Heart left ventricle (tissue), 16 donors: ENCODE data around the gene TMEM132D. TPM values are rescaled to one million over a fixed set of nuclear protein-coding genes. Genes with fewer than 3 reads are reported as not detected.

ENCODE experiments used
- ATAC-seq, 4 donors: fragments of 200-7000 bp; cut with Tn5 transposase; one replicate each; pipeline ENCODE4 v1.9.1; 2020 to 2022; ENCODE audit warnings: moderate library complexity in 4 of 4, mild to moderate bottlenecking in 3 of 4, moderate number of reproducible peaks in 1 of 4
- DNase-seq, 5 donors: peaks; one replicate each; pipeline ENCODE4 v3.0.0-alpha.2; 2020
- H3K27ac ChIP-seq, 12 donors: fragments of 200-600 bp; sonication (generic) in 4 of 12; one replicate each; pipeline versions ENCODE4 v1.5.0 to v1.8.0; 2016 to 2022; ENCODE audit warnings: mild to moderate bottlenecking in 2 of 12
- H3K27me3 ChIP-seq, 9 donors: fragments of 200-600 bp; sonication (generic) in 2 of 9; one replicate each; pipeline versions ENCODE4 v1.5.1 to v1.8.0; 2016 to 2022; ENCODE audit warnings: mild to moderate bottlenecking in 3 of 9
- H3K36me3 ChIP-seq, 9 donors: fragments of 200-600 bp; sonication (generic) in 2 of 9; one replicate each; pipeline versions ENCODE4 v1.5.0 to v1.8.0; 2018 to 2022; ENCODE audit warnings: mild to moderate bottlenecking in 2 of 9
- H3K4me1 ChIP-seq, 12 donors: fragments of 200-600 bp; sonication (generic) in 4 of 12; one replicate each; pipeline versions ENCODE4 v1.5.0 to v1.8.0; 2016 to 2022; ENCODE audit warnings: mild to moderate bottlenecking in 3 of 12
- H3K4me3 ChIP-seq, 12 donors: fragments of 200-600 bp; sonication (generic) in 4 of 12; one replicate each; pipeline versions ENCODE4 v1.5.0 to v1.8.0; 2017 to 2022; ENCODE audit warnings: mild to moderate bottlenecking in 9 of 12, moderate library complexity in 4 of 12
- H3K9me3 ChIP-seq, 12 donors: fragments of 200-600 bp; sonication (generic) in 4 of 12; one replicate each; pipeline versions ENCODE4 v1.5.0 to v1.8.0; 2016 to 2022; ENCODE audit warnings: mild to moderate bottlenecking in 1 of 12
- CTCF ChIP-seq, 12 donors: fragments of 200-600 bp; sonication (generic) in 4 of 12; IDR thresholded peaks; one replicate each; pipeline versions ENCODE4 v1.5.0 to v1.8.0; 2018 to 2022; ENCODE audit warnings: antibody characterized with exemption in 12 of 12, mild to moderate bottlenecking in 5 of 12
- POLR2A ChIP-seq, 2 donors: fragments of 450-650 bp; IDR thresholded peaks; one replicate each; pipeline ENCODE4 v1.6.1; 2017; ENCODE audit warnings: antibody characterized with exemption in 2 of 2, mild to moderate bottlenecking in 2 of 2, moderate library complexity in 2 of 2
- WGBS, 4 donors: extraction: QIAGEN DNeasy Blood & Tissue Kit in 2 of 4; methylation state at CpG; one replicate each; pipeline versions ENCODE4 v1.1.5 to v1.1.7; 2013 to 2018; 5-methylcytosine and 5-hydroxymethylcytosine counted together
- intact Hi-C, 10 donors: fragments of 100-400 bp; cut with DNase I; formaldehyde crosslinking; loops; one replicate each; pipeline versions ENCODE4 v1.11.1 to v1.14.2; 2022
- polyA plus RNA-seq, 2 donors: library from polyadenylated mRNA; stranded (reverse); fragments of 200-250 nt; gene quantifications; one replicate each; pipeline ENCODE4 v1.2.3, GENCODE V29; 2013
- total RNA-seq, 9 donors: library from RNA; depleted of rRNA in 2 of 9; stranded (reverse); fragments of >200 nt in 2 of 9; fragmentation: NEBNext Ultra II Directional in 3 of 9; extraction: Animal tissue kit (Norgen Biotek cat#: 25700) in 3 of 9; gene quantifications; one replicate each; pipeline versions ENCODE4 v1.1.0 to v1.2.4, GENCODE V29; 2016 to 2023
- donor health status: ischemic (EF 13 %, LVEDD 7.1; RV severe dilation, severe dysfunction).
- donor health status: healthy with polysubstance abuse.
- donor health status: DM: no; HTN: yes; CAD: no.
- donor health status: DM: no; HTN: no; CAD: no.
- donor health status: ischemic (EF 25% LVEDD 6.9; RV normal size, moderate dysfunction).
- donor health status: ischemic (EF 25% LVEDD 5.7; RV mildly dilated, moderate dysfunction).
- donor health status: healthy.
- donor health status: DM: yes; HTN: yes; CAD: no.
- donor health status: ischemic (EF 35%, LVEDD 5.7; RV mildly dilated, moderate dysfunction).
- donor health status: nonischemic (EF 11% LVEDD 7.7; RV severe dilation, severe dysfunction).
- donor health status: DM: yes; HTN: yes; CAD: no.
- donor health status: PGD.
- donor health status: ischemic (EF 29% LVEDD 5.4; RV normal size, mild dysfunction).
- donor health status: nonischemic (EF 23%, LVEDD 6.1; RV moderate dilation, normal function).

TMEM132D gene
- total and polyA plus RNA-seq, 11 donors: not detected

- TF ChIP-seq CTCF (IDR thresholded peaks at IDR 0.05): no peak
- TF ChIP-seq POLR2A (IDR thresholded peaks at IDR 0.05): no peak
- no peak for ATAC-seq
- no peaks in the 10 kb centered on the region for H3K27me3 ChIP-seq
- peaks cover 0 to 22% (median 9%) of the 10 kb centered on the region in 12 donors for H3K9me3 ChIP-seq
- no peak for DNase-seq
- H3K36me3 ChIP-seq: no peaks in the 10 kb centered on the region
- no peak overlapping the region for H3K27ac ChIP-seq
- intact Hi-C loops: no loop called here
- H3K4me1 ChIP-seq: no peaks in the 10 kb centered on the region
- H3K4me3 ChIP-seq: no peak overlapping the region
- WGBS, 4 donors: 80 to 90% (median 86%) methylated on average over 2 of the region's 2 CpGs
These were observed 571.5 kb downstream of the TMEM132D start for GRCh38 chr12:129332286-129332685.

GRCh38 chr12:129331356-129332085 is 572.3 kb downstream of the TMEM132D start:
- Histone ChIP-seq H3K4me1 (no peaks in the 10 kb centered on the region), H3K36me3 (no peaks in the 10 kb centered on the region), H3K27ac (no peak overlapping the region), H3K9me3 (peaks cover 0 to 16% (median 9%) of the 10 kb centered on the region in 12 donors), H3K4me3 (no peak overlapping the region), H3K27me3 (no peaks in the 10 kb centered on the region)
- intact Hi-C loops: no loop called here
- no peak for DNase-seq
- ATAC-seq: no peak
- TF ChIP-seq CTCF (IDR thresholded peaks at IDR 0.05) (no peak), POLR2A (IDR thresholded peaks at IDR 0.05) (no peak)
- WGBS, 4 donors: 56 to 66% (median 62%) methylated on average over 7 of the region's 7 CpGs

- TF ChIP-seq CTCF (IDR thresholded peaks at IDR 0.05) (no peak), POLR2A (IDR thresholded peaks at IDR 0.05) (no peak)
- ATAC-seq (no peak), DNase-seq (no peak)
- 71 to 75% (median 73%) methylated on average over 4 of the region's 4 CpGs for WGBS, 4 donors
- no peak overlapping the region for H3K27ac ChIP-seq
- peaks cover 0 to 3% (median 0%) of the 10 kb centered on the region in 9 donors for H3K27me3 ChIP-seq
- H3K4me1 ChIP-seq: no peaks in the 10 kb centered on the region
- H3K4me3 ChIP-seq: no peak overlapping the region
- no peaks in the 10 kb centered on the region for H3K36me3 ChIP-seq
- peaks cover 0 to 3% (median 0%) of the 10 kb centered on the region in 12 donors for H3K9me3 ChIP-seq
- intact Hi-C loops: no loop called here
These were observed 575.6 kb downstream of the TMEM132D start for GRCh38 chr12:129328235-129328634.

- peaks cover 0 to 3% (median 0%) of the 10 kb centered on the region in 9 donors for H3K27me3 ChIP-seq
- no peak overlapping the region for H3K4me3 ChIP-seq
- DNase-seq (no peak), ATAC-seq (no peak)
- intact Hi-C loops: no loop called here
- TF ChIP-seq POLR2A (IDR thresholded peaks at IDR 0.05) (no peak), CTCF (IDR thresholded peaks at IDR 0.05) (no peak)
- 74 to 82% (median 80%) methylated on average over 2 of the region's 2 CpGs for WGBS, 4 donors
- H3K9me3 ChIP-seq: no peaks in the 10 kb centered on the region
- H3K27ac ChIP-seq: no peak overlapping the region
- no peaks in the 10 kb centered on the region for H3K36me3 ChIP-seq
- H3K4me1 ChIP-seq: no peaks in the 10 kb centered on the region
These were observed 578.3 kb downstream of the TMEM132D start for GRCh38 chr12:129325566-129325965.
